ENCODE results near the gene PRC1.

GRCh38 chr15:90991587-90992285 lies 2.6 kb downstream of the PRC1 start:
- TF ChIP-seq CTCF (IDR thresholded peaks at IDR 0.05) (no peak), POLR2A (IDR thresholded peaks at IDR 0.05) (no peak), POLR2AphosphoS5 (IDR thresholded peaks at IDR 0.05) (no peak)

Data from breast epithelium (tissue), 3 donors.